22Rv1 (cell line): ENCODE data around the gene NFKBIA.

Experiments
- H3K27ac ChIP-seq: fragments of 450-650 bp; 2 replicates; pipeline ENCODE4 v1.5.1; 2017
- CTCF ChIP-seq: fragments of 450-650 bp; IDR thresholded peaks from 2 replicates; pipeline ENCODE4 v1.5.1; 2017; ENCODE audit warnings: mild to moderate bottlenecking
- ZFX ChIP-seq: fragments of 450-650 bp; IDR thresholded peaks from 2 replicates; pipeline ENCODE4 v1.6.1; 2017; ENCODE audit warnings: antibody characterized with exemption, borderline replicate concordance

The NFKBIA gene

GRCh38 chr14:35416108-35416750 is 11.7 kb upstream of the NFKBIA start:
- H3K27ac ChIP-seq: no peak overlapping the region
- TF ChIP-seq ZFX (no peak), CTCF (no peak)

- H3K27ac ChIP-seq: no peak overlapping the region
- no peak for TF ChIP-seq ZFX
- TF ChIP-seq CTCF: no peak
These were observed 9.8 kb upstream of the NFKBIA start for GRCh38 chr14:35414365-35414764.

GRCh38 chr14:35412272-35413056 is 7.9 kb upstream of the NFKBIA start:
- H3K27ac ChIP-seq: no peak overlapping the region
- no peak for TF ChIP-seq CTCF
- TF ChIP-seq ZFX: no peak

- no peak overlapping the region for H3K27ac ChIP-seq
- no peak for TF ChIP-seq ZFX
- no peak for TF ChIP-seq CTCF
These were observed 6.3 kb upstream of the NFKBIA start for GRCh38 chr14:35410858-35411257.

GRCh38 chr14:35409595-35409994 is 5.0 kb upstream of the NFKBIA start:
- no peak overlapping the region for H3K27ac ChIP-seq
- no peak for TF ChIP-seq CTCF
- no peak for TF ChIP-seq ZFX

- no peak overlapping the region for H3K27ac ChIP-seq
- no peak for TF ChIP-seq CTCF
- no peak for TF ChIP-seq ZFX
These were observed 3.5 kb upstream of the NFKBIA start for GRCh38 chr14:35408026-35408425.

GRCh38 chr14:35407306-35407630 is 2.7 kb upstream of the NFKBIA start:
- H3K27ac ChIP-seq: no peak overlapping the region
- TF ChIP-seq ZFX (no peak), CTCF (peak; percentile 51; the same call in 1 of the 2 replicates)
